Hepatocyte (in vitro differentiated cells): ENCODE measurements around the gene LRRC18.

Source experiments
- CTCF ChIP-seq: fragments of 200-600 bp; sonication (generic); IDR thresholded peaks from 2 replicates; pipeline ENCODE4 v1.5.1; 2016; ENCODE audit warnings: antibody characterized with exemption, mild to moderate bottlenecking; ENCODE audit not compliant: poor library complexity
- EZH2 ChIP-seq: fragments of 200-600 bp; sonication (generic); IDR thresholded peaks from 2 replicates; pipeline ENCODE4 v1.6.1; 2016; ENCODE audit warnings: antibody characterized with exemption, mild to moderate bottlenecking, borderline replicate concordance
- EZH2phosphoT487 ChIP-seq: fragments of 200-600 bp; sonication (generic); IDR thresholded peaks from one replicate; pipeline ENCODE4 v1.6.1; 2018; ENCODE audit warnings: antibody characterized with exemption, mild to moderate bottlenecking, low read depth, moderate library complexity; ENCODE audit not compliant: unreplicated experiment, severe bottlenecking

- no peak for TF ChIP-seq CTCF
- no peak for TF ChIP-seq EZH2phosphoT487
- TF ChIP-seq EZH2 = no peak
Observed at GRCh38 chr10:48931188-48931587, 8.5 kb downstream of the LRRC18 start.
